GM12872 (cell line): ENCODE measurements around the gene PMVK.

Source experiments
- TF ChIP-seq, protein P1 (sequence below): IDR thresholded peaks from 3 replicates; pipeline ENCODE4 v1.5.1; 2011; ENCODE audit warnings: low read depth, mild to moderate bottlenecking, low read length, moderate library complexity; ENCODE audit not compliant: insufficient read depth

PMVK gene

DNA sequence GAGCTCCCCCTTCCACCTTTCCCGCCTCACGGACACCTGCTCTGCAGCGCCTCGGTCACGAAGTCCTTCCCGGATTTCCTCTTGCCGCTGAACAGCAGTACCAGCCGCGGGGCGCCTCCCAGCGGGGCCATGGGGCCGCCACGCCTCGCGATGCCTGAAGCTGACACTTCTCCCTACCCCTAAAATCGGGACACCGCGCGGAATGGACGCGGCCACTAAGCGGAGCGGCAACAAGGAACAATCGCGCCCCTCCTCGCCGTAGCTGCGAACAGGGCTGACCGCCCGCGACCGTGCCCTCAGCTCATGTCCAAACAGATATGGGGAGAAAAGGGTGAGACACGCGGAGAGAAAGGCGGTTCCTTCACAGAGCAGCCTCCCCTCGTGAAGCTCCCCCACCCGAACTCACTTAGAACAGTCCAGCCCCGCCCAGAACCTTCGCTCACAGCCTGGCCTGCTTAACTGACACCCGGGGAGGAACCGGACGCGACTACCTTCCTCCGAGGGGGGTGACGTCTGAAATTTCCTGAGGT, at the start of gene PMVK:
TSS of gene PMVK (minus strand) at position 165 of the 530 bp plus-strand sequence. CDS start at position 131, 34 bp downstream.
- TF ChIP-seq, protein P1, sequence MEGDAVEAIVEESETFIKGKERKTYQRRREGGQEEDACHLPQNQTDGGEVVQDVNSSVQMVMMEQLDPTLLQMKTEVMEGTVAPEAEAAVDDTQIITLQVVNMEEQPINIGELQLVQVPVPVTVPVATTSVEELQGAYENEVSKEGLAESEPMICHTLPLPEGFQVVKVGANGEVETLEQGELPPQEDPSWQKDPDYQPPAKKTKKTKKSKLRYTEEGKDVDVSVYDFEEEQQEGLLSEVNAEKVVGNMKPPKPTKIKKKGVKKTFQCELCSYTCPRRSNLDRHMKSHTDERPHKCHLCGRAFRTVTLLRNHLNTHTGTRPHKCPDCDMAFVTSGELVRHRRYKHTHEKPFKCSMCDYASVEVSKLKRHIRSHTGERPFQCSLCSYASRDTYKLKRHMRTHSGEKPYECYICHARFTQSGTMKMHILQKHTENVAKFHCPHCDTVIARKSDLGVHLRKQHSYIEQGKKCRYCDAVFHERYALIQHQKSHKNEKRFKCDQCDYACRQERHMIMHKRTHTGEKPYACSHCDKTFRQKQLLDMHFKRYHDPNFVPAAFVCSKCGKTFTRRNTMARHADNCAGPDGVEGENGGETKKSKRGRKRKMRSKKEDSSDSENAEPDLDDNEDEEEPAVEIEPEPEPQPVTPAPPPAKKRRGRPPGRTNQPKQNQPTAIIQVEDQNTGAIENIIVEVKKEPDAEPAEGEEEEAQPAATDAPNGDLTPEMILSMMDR, result peak; percentile 38; the same call in 2 of the 3 replicates

DNA sequence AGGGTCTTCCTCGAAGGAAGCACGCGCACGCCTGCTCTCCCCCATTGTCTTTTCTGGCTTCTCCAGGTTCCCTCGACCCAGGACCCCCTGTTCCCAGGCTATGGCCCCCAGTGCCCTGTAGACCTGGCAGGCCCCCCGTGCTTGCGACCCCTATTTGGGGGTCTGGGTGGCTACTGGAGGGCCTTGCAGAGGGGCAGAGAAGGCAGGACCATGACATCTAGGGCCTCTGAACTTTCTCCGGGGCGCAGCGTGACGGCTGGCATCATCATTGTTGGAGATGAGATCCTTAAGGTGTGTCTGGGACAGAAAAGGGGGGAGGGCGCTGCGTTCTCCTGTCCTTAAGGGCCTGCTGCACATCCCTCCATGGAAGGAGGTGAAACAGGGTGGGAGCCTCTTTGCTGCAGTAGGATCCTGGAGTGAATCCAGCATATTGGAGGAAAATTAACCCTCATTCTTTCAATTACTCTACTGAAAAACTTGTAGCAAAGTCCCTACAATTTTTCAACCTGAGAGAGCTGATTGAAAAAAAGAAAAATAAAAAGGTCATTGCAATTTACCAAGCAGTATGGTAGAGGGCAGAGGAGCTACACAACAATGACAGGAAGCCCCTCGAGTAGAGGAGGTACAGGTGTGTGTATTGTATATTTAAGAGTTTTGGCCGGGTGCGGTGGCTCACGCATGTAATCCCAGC, 47.4 kb upstream of the PMVK start:
- TF ChIP-seq, protein P1, result no peak

DNA sequence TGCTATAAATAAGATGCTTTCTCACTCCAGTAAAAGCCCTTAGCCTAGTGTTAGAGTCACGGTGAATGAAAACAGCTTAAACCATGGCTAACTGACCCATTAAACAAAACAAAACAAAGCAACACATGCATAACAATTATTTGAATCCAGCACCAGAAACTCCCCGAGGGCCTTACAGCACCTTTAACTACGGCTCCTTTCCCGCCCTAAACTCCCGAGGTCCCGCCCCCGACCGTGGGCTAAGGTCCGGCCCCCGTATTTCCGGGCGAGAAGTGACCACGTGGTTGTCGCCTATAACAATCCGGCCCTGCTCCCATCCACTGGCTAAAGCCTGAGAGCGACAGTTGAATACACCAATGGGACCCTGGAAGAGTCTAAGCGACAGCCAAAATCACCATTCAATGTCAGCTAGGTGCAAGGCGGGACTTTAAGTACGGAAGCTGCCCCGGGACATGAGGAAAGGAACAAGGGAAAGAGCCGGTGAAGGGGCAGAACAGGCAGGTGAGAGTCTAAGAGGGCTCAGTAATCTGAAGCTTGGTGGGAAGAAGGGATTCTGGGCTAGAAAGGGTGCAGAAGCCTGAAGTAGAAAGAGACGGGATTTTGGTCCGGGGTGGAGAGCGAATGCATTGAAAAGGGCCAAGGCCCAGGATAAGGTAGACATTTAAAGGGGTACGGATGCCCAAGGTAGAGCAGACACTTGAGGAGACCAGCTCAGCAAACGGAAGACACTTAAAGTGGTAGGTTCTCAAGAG, 46.6 kb upstream of the PMVK start, which contains the start of gene FLAD1:
TSS of gene FLAD1 (plus strand) at position 448 of the 752 bp plus-strand sequence. CDS start 351 bp downstream, outside the sequence.
- TF ChIP-seq, protein P1, result no peak

- TF ChIP-seq, protein P1, result no peak
These were observed 45.8 kb upstream of the PMVK start for GRCh38 chr1:154982341-154982740.

DNA sequence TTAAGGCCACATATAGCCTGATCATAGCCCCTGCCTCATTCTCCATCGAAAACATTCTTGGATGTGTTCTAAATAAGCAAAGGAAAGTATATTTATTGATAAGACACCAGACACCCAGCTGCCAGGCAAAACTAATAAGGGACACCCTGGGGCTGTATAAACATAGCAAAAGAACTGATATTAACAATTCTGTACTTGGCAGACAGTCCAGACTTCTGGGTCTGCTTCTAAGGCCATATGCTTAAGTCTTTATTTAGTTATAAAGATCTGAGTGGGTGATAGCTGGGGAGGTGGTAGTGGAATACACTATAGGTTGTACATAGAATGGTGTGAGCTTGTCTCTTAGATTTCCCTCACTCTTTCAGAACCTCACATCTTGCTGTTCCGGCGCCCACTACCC, 41.8 kb upstream of the PMVK start:
- TF ChIP-seq, protein P1, result no peak

DNA sequence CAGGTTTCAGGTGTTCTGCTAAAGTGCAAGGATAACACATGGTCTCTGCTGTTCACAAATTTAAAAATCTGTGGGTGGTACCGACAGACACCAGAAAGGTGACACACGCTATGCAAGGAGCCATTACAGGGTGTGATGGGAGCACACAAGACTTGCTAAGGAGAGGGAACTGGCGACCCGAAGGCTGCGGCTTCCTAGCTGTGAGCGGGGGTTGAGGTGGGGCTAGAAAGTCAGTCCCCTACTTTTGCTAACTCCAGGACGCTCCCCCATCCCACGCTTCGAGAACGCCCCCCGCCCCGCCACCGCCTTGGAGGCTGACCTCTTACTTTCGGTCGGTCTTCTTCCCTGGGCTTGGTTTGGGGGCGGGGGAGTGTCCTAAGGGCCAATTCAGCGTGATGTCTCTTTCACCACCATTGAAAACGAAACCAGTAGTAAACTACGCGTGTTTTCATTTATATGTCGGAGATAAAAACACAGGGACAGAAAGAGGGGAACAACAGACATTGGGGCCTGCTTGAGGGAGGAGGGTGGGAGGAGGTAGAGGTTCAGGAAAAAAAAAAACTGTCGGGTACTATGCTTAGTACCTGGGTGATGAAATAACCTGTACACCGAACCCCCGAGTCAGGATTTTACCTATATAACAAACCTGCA, 39.0 kb upstream of the PMVK start:
- TF ChIP-seq, protein P1, result no peak
